ENCODE measurements around the gene SPAG5.

SPAG5 gene

GRCh38 chr17:28576758-28577465, 21.9 kb downstream of the SPAG5 start, which contains the start of gene ALDOC:
Gene ALDOC, minus strand, starts transcription at chr17:28576895. Its CDS starts 1,363 bp downstream, at chr17:28575532.
- H3K27ac ChIP-seq = peak within 1 kb of the TSS; percentile 73
- TF ChIP-seq, protein P1, sequence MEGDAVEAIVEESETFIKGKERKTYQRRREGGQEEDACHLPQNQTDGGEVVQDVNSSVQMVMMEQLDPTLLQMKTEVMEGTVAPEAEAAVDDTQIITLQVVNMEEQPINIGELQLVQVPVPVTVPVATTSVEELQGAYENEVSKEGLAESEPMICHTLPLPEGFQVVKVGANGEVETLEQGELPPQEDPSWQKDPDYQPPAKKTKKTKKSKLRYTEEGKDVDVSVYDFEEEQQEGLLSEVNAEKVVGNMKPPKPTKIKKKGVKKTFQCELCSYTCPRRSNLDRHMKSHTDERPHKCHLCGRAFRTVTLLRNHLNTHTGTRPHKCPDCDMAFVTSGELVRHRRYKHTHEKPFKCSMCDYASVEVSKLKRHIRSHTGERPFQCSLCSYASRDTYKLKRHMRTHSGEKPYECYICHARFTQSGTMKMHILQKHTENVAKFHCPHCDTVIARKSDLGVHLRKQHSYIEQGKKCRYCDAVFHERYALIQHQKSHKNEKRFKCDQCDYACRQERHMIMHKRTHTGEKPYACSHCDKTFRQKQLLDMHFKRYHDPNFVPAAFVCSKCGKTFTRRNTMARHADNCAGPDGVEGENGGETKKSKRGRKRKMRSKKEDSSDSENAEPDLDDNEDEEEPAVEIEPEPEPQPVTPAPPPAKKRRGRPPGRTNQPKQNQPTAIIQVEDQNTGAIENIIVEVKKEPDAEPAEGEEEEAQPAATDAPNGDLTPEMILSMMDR (IDR thresholded peaks at IDR 0.05) = 0 out of 2 replicates have a peak, but pooled peaks have one; percentile 4
- no peak for TF ChIP-seq ZFX (IDR thresholded peaks at IDR 0.05; ENCODE audit: borderline replicate concordance)

- peak overlapping the region; percentile 73; the same call in 1 of the 2 replicates for H3K27ac ChIP-seq
These were observed 22.8 kb downstream of the SPAG5 start for GRCh38 chr17:28576016-28576415.

GRCh38 chr17:28575126-28575795, 23.6 kb downstream of the SPAG5 start:
- no peak overlapping the region for H3K27ac ChIP-seq
- no peak for TF ChIP-seq ZFX (IDR thresholded peaks at IDR 0.05; ENCODE audit: borderline replicate concordance)
- TF ChIP-seq, protein P1 (IDR thresholded peaks at IDR 0.05) = 0 out of 2 replicates have a peak, but pooled peaks have one; percentile 5

DNA sequence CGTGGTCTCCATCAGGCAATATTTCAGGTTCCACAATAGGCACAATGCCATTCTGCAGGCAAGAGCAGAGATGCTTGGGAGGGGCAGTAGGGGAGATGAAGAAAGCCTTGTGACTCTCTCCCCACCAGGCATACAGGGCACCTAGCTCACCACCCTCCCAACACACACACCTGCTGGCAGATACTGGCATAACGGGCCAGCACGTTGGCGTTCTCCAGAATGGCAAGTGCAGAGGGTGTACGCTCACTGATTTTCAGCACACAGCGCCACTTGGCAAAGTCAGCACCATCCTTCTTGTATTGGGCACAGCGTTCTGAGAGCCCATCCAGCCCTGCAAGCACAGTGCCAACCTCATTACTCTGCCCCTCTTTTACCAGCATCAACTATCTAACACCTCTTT, 24.3 kb downstream of the SPAG5 start:
- TF ChIP-seq, protein P1 (IDR thresholded peaks at IDR 0.05) = peak; percentile 11; the same call in 1 of the 2 replicates
- no peak for TF ChIP-seq ZFX (IDR thresholded peaks at IDR 0.05; ENCODE audit: borderline replicate concordance)

GRCh38 chr17:28573966-28574480, 24.8 kb downstream of the SPAG5 start:
- TF ChIP-seq, protein P1 (IDR thresholded peaks at IDR 0.05) = no peak
- no peak for TF ChIP-seq ZFX (IDR thresholded peaks at IDR 0.05; ENCODE audit: borderline replicate concordance)
- H3K27ac ChIP-seq = no peak overlapping the region

More for the DNA sequence above, 24.3 kb downstream of the SPAG5 start:
- H3K27ac ChIP-seq = no peak overlapping the region

- no peak overlapping the region for H3K27ac ChIP-seq
- TF ChIP-seq, protein P1 (IDR thresholded peaks at IDR 0.05) = no peak
- no peak for TF ChIP-seq ZFX (IDR thresholded peaks at IDR 0.05; ENCODE audit: borderline replicate concordance)
These were observed 25.3 kb downstream of the SPAG5 start for GRCh38 chr17:28573521-28573920.

- peak overlapping the region; percentile 87; the same call in 1 of the 2 replicates for H3K27ac ChIP-seq
- no peak for TF ChIP-seq ZFX (IDR thresholded peaks at IDR 0.05; ENCODE audit: borderline replicate concordance)
- TF ChIP-seq, protein P1 (IDR thresholded peaks at IDR 0.05) = no peak
These were observed 25.8 kb downstream of the SPAG5 start for GRCh38 chr17:28573040-28573380.
